MM.1S (cell line): ENCODE measurements around the gene CSF3R.
"Not testable (repeated sequence)": the region's sequence is repeated elsewhere in the genome, so short reads cannot be mapped to it uniquely, and the experiment has no call there.

ENCODE experiments used
- DNase-seq: peaks from one replicate; pipeline ENCODE4 v3.0.0-alpha.2; 2015
- H2AFZ ChIP-seq: fragments of 300-600 bp; sonication (generic); 2 replicates; pipeline ENCODE4 v1.6.0; 2016; ENCODE audit warnings: antibody characterized with exemption, low read length
- H3F3A ChIP-seq: fragments of 300-600 bp; sonication (generic); 2 replicates; pipeline ENCODE4 v1.6.1; 2016; ENCODE audit warnings: mild to moderate bottlenecking, antibody characterized with exemption, low read length, moderate library complexity, mixed read lengths; ENCODE audit not compliant: insufficient read depth
- H3K27ac ChIP-seq: fragments of 300-600 bp; sonication (generic); 2 replicates; pipeline ENCODE4 v1.5.1; 2016; ENCODE audit warnings: mild to moderate bottlenecking, low read length
- H3K27me3 ChIP-seq: fragments of 300-600 bp; sonication (generic); replicated peaks from 2 replicates; pipeline ENCODE4 v1.6.0; 2016; ENCODE audit warnings: low read length; ENCODE audit not compliant: insufficient read depth
- H3K36me3 ChIP-seq: fragments of 300-600 bp; sonication (generic); replicated peaks from 2 replicates; pipeline ENCODE4 v1.6.1; 2016; ENCODE audit warnings: mild to moderate bottlenecking, low read length, mixed read lengths; ENCODE audit not compliant: insufficient read depth
- H3K4me1 ChIP-seq: fragments of 300-600 bp; sonication (generic); 2 replicates; pipeline ENCODE4 v1.6.1; 2016; ENCODE audit warnings: low read length, mixed read lengths
- H3K4me2 ChIP-seq: fragments of 300-600 bp; sonication (generic); 2 replicates; pipeline ENCODE4 v1.6.0; 2016; ENCODE audit warnings: low read depth, low read length
- H3K4me3 ChIP-seq: fragments of 300-600 bp; sonication (generic); 2 replicates; pipeline ENCODE4 v1.5.1; 2016; ENCODE audit warnings: low read length, mixed read lengths
- H3K79me2 ChIP-seq: fragments of 300-600 bp; sonication (generic); 2 replicates; pipeline ENCODE4 v1.6.1; 2016; ENCODE audit warnings: mixed run types, low read length, mixed read lengths
- H3K9ac ChIP-seq: fragments of 300-600 bp; sonication (generic); 2 replicates; pipeline ENCODE4 v1.6.1; 2016; ENCODE audit warnings: low read length, mixed read lengths
- H3K9me2 ChIP-seq: fragments of 300-600 bp; sonication (generic); replicated peaks from 2 replicates; pipeline ENCODE4 v1.6.1; 2016; ENCODE audit warnings: mild to moderate bottlenecking, low read length, mixed read lengths; ENCODE audit not compliant: insufficient read depth
- H3K9me3 ChIP-seq: fragments of 300-600 bp; sonication (generic); replicated peaks from 2 replicates; pipeline ENCODE4 v1.6.1; 2016; ENCODE audit warnings: mild to moderate bottlenecking, low read length, mixed read lengths; ENCODE audit not compliant: insufficient read depth
- H4K20me1 ChIP-seq: fragments of 300-600 bp; sonication (generic); 2 replicates; pipeline ENCODE4 v1.6.1; 2016; ENCODE audit warnings: mild to moderate bottlenecking, low read length, moderate library complexity, mixed read lengths; ENCODE audit not compliant: insufficient read depth
- CTCF ChIP-seq: fragments of 300-600 bp; sonication (generic); IDR thresholded peaks from 2 replicates; pipeline ENCODE4 v1.5.1; 2016; ENCODE audit warnings: antibody characterized with exemption, low read length, mixed read lengths
- EZH2 ChIP-seq: fragments of 300-600 bp; sonication (generic); optimal IDR thresholded peaks from 2 replicates; pipeline ENCODE3; 2017; ENCODE audit warnings: low read depth, mild to moderate bottlenecking, antibody characterized with exemption, low read length, mixed read lengths
- EZH2phosphoT487 ChIP-seq: fragments of 300-600 bp; sonication (generic); IDR thresholded peaks from 2 replicates; pipeline ENCODE4 v1.6.1; 2018; ENCODE audit warnings: antibody characterized with exemption, low read length

CSF3R gene

GRCh38 chr1:36487906-36488305 lies 5.2 kb upstream of the CSF3R start:
- Histone ChIP-seq H3K79me2 (no peaks in the 10 kb centered on the region), H3K4me2 (no peak overlapping the region), H3K9ac (no peak overlapping the region), H3K27me3 (no peaks in the 10 kb centered on the region; the same call in 1 of the 2 replicates), H3K9me2 (no peaks in the 10 kb centered on the region), H3K4me1 (no peaks in the 10 kb centered on the region), H3K9me3 (no peaks in the 10 kb centered on the region), H3K27ac (no peak overlapping the region), H3F3A (no peaks in the 10 kb centered on the region), H2AFZ (no peak overlapping the region), H3K36me3 (no peaks in the 10 kb centered on the region), H3K4me3 (no peak overlapping the region), H4K20me1 (no peaks in the 10 kb centered on the region)
- TF ChIP-seq CTCF = no peak
- TF ChIP-seq EZH2phosphoT487 = no peak
- TF ChIP-seq EZH2 = no peak
- no peak for DNase-seq

GRCh38 chr1:36487336-36487725 lies 4.6 kb upstream of the CSF3R start:
- not testable (repeated sequence) for H3K9me2 ChIP-seq, DNase-seq, H3K36me3 ChIP-seq, H3K27ac ChIP-seq, H3K9ac ChIP-seq, H3K4me3 ChIP-seq, H3K4me2 ChIP-seq, H3K79me2 ChIP-seq, H2AFZ ChIP-seq, H4K20me1 ChIP-seq, H3K9me3 ChIP-seq, H3F3A ChIP-seq, H3K4me1 ChIP-seq, H3K27me3 ChIP-seq

- TF ChIP-seq EZH2 (no peak), CTCF (no peak), EZH2phosphoT487 (no peak)
- Histone ChIP-seq H2AFZ (no peak overlapping the region), H3K4me1 (no peaks in the 10 kb centered on the region), H3K4me2 (no peak overlapping the region), H4K20me1 (no peaks in the 10 kb centered on the region), H3K9ac (no peak overlapping the region), H3K36me3 (no peaks in the 10 kb centered on the region), H3K27me3 (no peaks in the 10 kb centered on the region; the same call in 1 of the 2 replicates), H3K9me2 (no peaks in the 10 kb centered on the region), H3K27ac (no peak overlapping the region), H3K4me3 (no peak overlapping the region), H3K79me2 (no peaks in the 10 kb centered on the region), H3F3A (no peaks in the 10 kb centered on the region), H3K9me3 (no peaks in the 10 kb centered on the region)
- DNase-seq = no peak
Measured at GRCh38 chr1:36486439-36487335, 4.0 kb upstream of the CSF3R start.

- Histone ChIP-seq H3K27ac (no peak overlapping the region), H3K4me3 (no peak overlapping the region), H3K36me3 (no peaks in the 10 kb centered on the region), H2AFZ (no peak overlapping the region), H3K9me2 (no peaks in the 10 kb centered on the region), H4K20me1 (no peaks in the 10 kb centered on the region), H3K4me2 (no peak overlapping the region), H3K9me3 (no peaks in the 10 kb centered on the region), H3K4me1 (no peaks in the 10 kb centered on the region), H3K27me3 (no peaks in the 10 kb centered on the region; the same call in 1 of the 2 replicates), H3F3A (no peaks in the 10 kb centered on the region), H3K79me2 (no peaks in the 10 kb centered on the region), H3K9ac (no peak overlapping the region)
- no peak for DNase-seq
- TF ChIP-seq CTCF = no peak
- no peak for TF ChIP-seq EZH2
- TF ChIP-seq EZH2phosphoT487 = no peak
Measured at GRCh38 chr1:36486093-36486438, 3.4 kb upstream of the CSF3R start.
